Activated naive CD8-positive, alpha-beta T cell treated with anti-CD3 and anti-CD28 coated beads, Interleukin-2, amount 10 ng/mL, durations not matched to agents 7 days and 5 days (primary cell): ENCODE results near the gene ACTN3. TPM values are rescaled to one million over a fixed set of nuclear protein-coding genes. Genes with fewer than 3 reads are reported as not detected.
A peak's percentile ranks its signal among the peaks of the same experiment; 100 is the strongest.

Source experiments
- ATAC-seq: fragments of 150-1000 bp; cut with Tn5 transposase; one replicate; pipeline ENCODE4 v1.10.0; 2021; ENCODE audit warnings: low read depth, moderate library complexity
- POLR2A ChIA-PET: fragments of 350-600 bp; sonication (Branson Sonifier 250); formaldehyde crosslinking; loops from one replicate; lab custom pipeline; 2021; ENCODE audit warnings: antibody characterized with exemption; lab: Charles Lee
- DNase-seq: peaks from one replicate; pipeline ENCODE4 v3.0.0; 2021
- H3K27ac Mint-ChIP-seq: one replicate; pipeline ENCODE4 v1.8.0; 2022; ENCODE audit warnings: mild to moderate bottlenecking, mixed read lengths
- H3K27me3 Mint-ChIP-seq: one replicate; pipeline ENCODE4 v1.8.0; 2022; ENCODE audit warnings: mild to moderate bottlenecking, moderate library complexity, mixed read lengths
- H3K36me3 Mint-ChIP-seq: one replicate; pipeline ENCODE4 v1.8.0; 2021; ENCODE audit warnings: mild to moderate bottlenecking, mixed read lengths
- H3K4me1 Mint-ChIP-seq: one replicate; pipeline ENCODE4 v1.8.0; 2021; ENCODE audit warnings: mixed read lengths
- H3K4me3 Mint-ChIP-seq: one replicate; pipeline ENCODE4 v1.8.0; 2022; ENCODE audit warnings: mild to moderate bottlenecking, moderate library complexity, mixed read lengths
- H3K9me3 Mint-ChIP-seq: one replicate; pipeline ENCODE4 v1.8.0; 2021; ENCODE audit warnings: mixed read lengths
- total RNA-seq, 2 experiments: library from RNA; stranded (reverse); gene quantifications; one replicate each; pipeline ENCODE4 v1.2.3, GENCODE V29; 2021

The ACTN3 gene
- total RNA-seq: under 1 TPM in 1 of 2 experiments, not detected in 1; 0.11 TPM

DNA sequence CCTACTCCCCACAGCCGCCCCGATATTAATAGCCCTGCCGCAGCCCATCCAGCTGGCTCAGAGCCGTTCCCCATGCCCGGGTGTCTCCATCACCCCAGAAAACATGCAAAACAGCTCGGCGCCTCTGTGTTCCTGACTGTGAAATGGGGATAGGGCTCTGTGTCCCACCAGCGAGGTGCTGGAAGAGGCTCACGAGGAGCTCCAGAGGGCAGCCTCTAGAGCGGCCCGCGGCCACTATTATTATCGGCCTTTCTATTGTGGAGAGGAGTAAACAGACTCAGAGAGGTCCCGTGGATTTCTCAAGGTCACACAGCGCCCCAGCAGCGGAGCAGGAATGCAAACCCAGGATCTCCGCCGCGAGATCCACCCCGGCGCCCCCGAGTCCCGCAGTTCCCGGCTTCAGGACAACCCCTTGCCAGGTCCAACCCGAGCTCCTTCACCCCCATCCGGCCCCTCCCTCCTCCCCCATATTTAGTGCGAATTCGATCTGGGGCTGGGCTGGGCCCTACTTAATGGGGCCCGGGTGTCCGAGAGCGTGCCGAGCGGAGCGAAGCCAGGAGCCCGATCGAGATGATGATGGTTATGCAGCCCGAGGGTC lies at the start of gene ACTN3:
TSS of gene ACTN3 (plus strand) at position 536 of the 598 bp plus-strand sequence. CDS start at position 571, 35 bp downstream.
- no peak for DNase-seq
- ATAC-seq: no peak
- H3K27me3 Mint-ChIP-seq: peaks cover 7% of the 10 kb centered on the region
- peak within 1 kb of the TSS; percentile 83 for H3K4me3 Mint-ChIP-seq
- no peaks in the 10 kb centered on the region for H3K9me3 Mint-ChIP-seq
- H3K27ac Mint-ChIP-seq: peak within 1 kb of the TSS; percentile 62
- H3K36me3 Mint-ChIP-seq: peaks cover 16% of the 10 kb centered on the region
- POLR2A ChIA-PET: interaction anchor here (0.5 to 6.0 kb wide), 17 partner anchors 9 to 310 kb away, joined by 3 to 37 read pairs (median 5); partner anchors contain the start of genes CTSF, DPP3, PELI3 and RBM14
- H3K4me1 Mint-ChIP-seq: peaks cover 24% of the 10 kb centered on the region

DNA sequence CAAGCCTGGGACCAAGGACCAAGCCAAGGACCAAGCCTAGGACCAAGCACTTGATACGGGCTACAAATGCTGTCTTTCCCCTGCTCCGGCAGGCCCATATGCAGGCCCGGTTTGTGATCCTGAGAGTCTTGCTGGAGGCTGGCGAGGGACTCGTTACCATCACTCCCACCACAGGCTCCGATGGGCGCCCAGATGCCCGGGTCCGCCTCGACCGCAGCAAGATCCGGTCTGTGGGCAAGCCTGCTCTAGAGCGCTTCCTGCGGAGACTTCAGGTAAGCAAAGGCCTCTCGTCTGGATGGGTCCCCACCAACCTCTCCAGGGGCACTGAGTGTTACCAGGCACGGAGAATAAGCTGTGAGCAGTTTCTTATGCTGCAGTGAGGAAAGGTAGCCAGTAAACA lies 49.5 kb upstream of the ACTN3 start:
- no peak overlapping the region for H3K4me3 Mint-ChIP-seq
- no peaks in the 10 kb centered on the region for H3K9me3 Mint-ChIP-seq
- no peaks in the 10 kb centered on the region for H3K4me1 Mint-ChIP-seq
- no peak for DNase-seq
- H3K36me3 Mint-ChIP-seq: peaks cover 8% of the 10 kb centered on the region
- H3K27ac Mint-ChIP-seq: no peak overlapping the region
- POLR2A ChIA-PET: no interaction called here
- H3K27me3 Mint-ChIP-seq: no peaks in the 10 kb centered on the region
- no peak for ATAC-seq

DNA sequence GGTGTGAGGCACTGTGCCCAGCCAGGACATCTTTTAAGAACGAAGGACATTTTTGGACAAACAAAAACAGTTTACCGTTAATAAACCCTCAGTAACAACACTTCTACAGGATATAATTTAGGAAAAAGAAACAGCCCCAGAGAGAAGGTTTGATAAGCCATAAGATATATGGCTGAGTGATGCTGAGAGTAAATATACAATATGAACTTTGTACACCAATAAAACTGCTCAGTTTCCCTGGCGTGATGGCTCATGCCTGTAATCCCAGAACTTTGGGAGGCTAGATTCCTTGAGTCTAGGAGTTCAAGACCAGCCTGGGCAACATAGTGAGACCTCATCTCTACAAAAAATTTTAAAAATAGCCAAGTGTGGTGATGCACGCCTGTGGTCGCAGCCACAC lies 48.2 kb upstream of the ACTN3 start:
- ATAC-seq (no peak), DNase-seq (no peak)
- H3K27me3 Mint-ChIP-seq: no peaks in the 10 kb centered on the region
- POLR2A ChIA-PET: no interaction called here
- H3K9me3 Mint-ChIP-seq: no peaks in the 10 kb centered on the region
- no peak overlapping the region for H3K27ac Mint-ChIP-seq
- no peak overlapping the region for H3K4me3 Mint-ChIP-seq
- H3K36me3 Mint-ChIP-seq: peaks cover 8% of the 10 kb centered on the region
- no peaks in the 10 kb centered on the region for H3K4me1 Mint-ChIP-seq

DNA sequence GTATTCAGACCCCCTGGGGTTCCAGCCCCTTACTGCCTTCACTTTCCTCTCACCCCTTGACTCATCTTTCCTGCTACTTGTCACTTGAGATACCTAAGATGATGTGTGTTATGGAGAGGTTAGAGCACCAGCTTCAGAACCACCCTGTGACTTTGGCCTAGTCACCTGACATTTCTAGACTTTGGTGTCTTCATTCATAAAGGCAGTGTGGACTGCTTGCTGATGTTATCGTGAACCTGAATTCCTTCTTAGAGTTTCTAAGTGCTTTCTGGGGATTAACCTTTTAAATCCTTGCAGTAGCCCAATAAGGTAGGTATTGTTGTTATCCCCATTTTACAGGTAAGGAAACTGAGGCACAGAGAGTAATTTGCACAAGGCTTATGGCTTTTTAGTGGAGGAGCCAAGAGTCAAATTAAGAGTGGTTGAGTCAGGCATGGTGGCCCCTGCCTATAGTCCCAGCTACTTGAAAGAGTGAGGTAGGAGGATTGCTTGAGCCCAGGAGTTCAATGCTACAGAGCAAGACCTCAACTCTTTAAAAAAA lies 41.4 kb upstream of the ACTN3 start:
- Mint-ChIP-seq H3K9me3 (no peaks in the 10 kb centered on the region), H3K27me3 (no peaks in the 10 kb centered on the region), H3K4me1 (peaks cover 5% of the 10 kb centered on the region), H3K36me3 (peaks cover 8% of the 10 kb centered on the region), H3K27ac (no peak overlapping the region), H3K4me3 (no peak overlapping the region)
- DNase-seq (no peak), ATAC-seq (no peak)
- POLR2A ChIA-PET: no interaction called here

DNA sequence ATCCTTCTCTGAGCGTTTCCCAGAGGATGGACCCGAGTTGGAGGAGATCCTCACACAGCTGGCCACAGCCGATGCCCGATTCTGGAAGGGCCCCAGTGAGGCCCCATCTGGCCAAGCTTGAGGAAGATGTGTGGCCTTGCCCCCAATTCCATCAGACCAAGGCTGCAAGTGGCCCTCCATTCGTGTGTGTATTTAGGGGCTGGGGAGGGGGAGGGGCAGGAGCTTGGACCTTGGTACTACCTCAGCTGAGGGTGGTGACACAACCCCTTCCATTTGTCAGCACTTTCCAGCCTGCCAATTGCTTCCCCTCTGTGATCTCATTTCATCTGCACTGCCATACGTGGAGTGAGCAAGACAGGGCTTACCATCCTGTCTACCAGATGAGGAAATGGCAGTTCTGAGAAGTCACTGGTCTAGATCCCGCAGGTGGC lies 37.6 kb upstream of the ACTN3 start:
- Mint-ChIP-seq H3K36me3 (peaks cover 6% of the 10 kb centered on the region), H3K4me3 (no peak overlapping the region), H3K27me3 (no peaks in the 10 kb centered on the region), H3K4me1 (peaks cover 14% of the 10 kb centered on the region), H3K9me3 (no peaks in the 10 kb centered on the region), H3K27ac (no peak overlapping the region)
- POLR2A ChIA-PET: no interaction called here
- DNase-seq (no peak), ATAC-seq (no peak)

DNA sequence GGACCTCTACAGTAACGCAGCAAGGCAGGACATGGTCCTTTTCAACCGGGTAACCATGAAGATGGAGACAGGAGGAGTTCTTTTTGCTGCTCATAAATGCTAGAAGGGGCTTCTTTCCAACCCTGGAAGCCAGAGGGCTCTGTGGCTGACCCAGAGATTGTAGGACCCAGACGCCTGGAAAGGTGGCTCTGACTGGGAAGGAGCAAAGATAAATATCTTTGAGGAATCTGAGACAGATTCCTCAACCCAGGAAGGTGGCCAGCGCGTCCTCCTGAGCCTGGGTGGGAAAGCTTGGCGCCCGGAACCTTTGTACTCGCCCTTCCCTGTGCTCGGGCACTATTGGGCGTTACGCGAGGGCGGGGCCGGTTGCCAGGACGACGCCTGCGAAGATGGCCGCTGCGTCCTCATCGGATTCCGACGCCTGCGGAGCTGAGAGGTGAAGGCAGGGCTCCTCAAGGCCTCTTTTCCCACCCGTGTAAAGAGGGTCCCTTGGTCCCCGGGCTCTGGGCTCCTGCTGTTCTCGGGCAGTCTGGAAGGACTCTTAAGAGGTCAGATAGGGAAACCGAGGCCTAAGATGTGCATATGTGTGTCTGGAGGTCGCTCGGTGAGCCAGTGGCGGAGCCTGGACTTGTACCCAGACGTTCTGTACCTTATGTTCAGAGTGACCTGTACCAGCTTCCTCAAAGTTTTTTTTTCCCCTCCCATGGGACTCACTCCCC lies 36.3 kb upstream of the ACTN3 start, which contains the start of gene BBS1:
TSS of gene BBS1 (plus strand) at position 365 of the 719 bp plus-strand sequence. CDS start at position 390, 25 bp downstream.
- H3K36me3 Mint-ChIP-seq: peaks cover 6% of the 10 kb centered on the region
- DNase-seq (peak; percentile 86), ATAC-seq (peak; percentile 93)
- POLR2A ChIA-PET: interaction anchor here (0.7 to 1.7 kb wide), 3 partner anchors 19 to 167 kb away, joined by 3 to 6 read pairs (median 4); partner anchors contain the start of genes RBM14 and RBM4B
- H3K4me3 Mint-ChIP-seq: peak within 1 kb of the TSS; percentile 90
- peak within 1 kb of the TSS; percentile 42 for H3K27ac Mint-ChIP-seq
- H3K4me1 Mint-ChIP-seq: peaks cover 14% of the 10 kb centered on the region
- H3K9me3 Mint-ChIP-seq: no peaks in the 10 kb centered on the region
- no peaks in the 10 kb centered on the region for H3K27me3 Mint-ChIP-seq

DNA sequence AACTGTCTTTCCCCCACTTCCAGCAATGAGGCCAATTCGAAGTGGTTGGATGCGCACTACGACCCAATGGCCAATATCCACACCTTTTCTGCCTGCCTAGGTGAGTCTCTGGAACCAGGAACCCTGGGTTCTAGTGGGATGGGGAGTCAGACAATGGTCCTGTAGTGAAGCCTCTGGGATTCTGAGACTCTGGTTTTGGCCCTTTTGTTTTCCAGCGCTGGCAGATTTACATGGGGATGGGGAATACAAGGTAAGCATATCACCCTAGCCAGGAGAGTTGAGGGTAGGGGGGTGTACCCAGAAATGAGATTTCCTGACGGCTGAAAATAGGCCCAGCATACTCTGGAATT lies 35.7 kb upstream of the ACTN3 start:
- H3K4me1 Mint-ChIP-seq: peaks cover 14% of the 10 kb centered on the region
- H3K27me3 Mint-ChIP-seq: no peaks in the 10 kb centered on the region
- POLR2A ChIA-PET: interaction anchor here (1.7 kb wide), 1 partner anchor 167 kb away, joined by 6 read pairs; the partner anchor contains the start of gene RBM4B
- no peaks in the 10 kb centered on the region for H3K9me3 Mint-ChIP-seq
- H3K4me3 Mint-ChIP-seq: peak overlapping the region; percentile 90
- ATAC-seq: no peak
- peaks cover 6% of the 10 kb centered on the region for H3K36me3 Mint-ChIP-seq
- no peak for DNase-seq
- H3K27ac Mint-ChIP-seq: no peak overlapping the region

DNA sequence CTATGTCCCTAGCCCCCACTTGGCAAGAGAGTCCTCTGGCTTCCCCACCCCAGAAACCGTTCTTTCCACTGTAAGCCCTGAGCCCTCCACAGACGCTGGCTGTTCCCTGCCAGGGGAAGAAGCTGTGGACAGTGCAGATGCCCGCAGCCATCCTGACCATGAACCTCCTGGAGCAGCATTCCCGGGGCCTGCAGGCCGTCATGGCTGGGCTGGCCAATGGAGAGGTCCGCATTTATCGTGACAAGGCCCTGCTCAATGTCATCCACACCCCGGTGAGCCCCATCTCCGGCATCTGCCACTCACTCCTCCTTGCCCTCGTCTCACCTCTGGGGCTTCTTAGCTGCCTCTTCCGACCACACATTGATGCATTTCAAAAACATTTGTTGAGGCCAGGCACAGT lies 23.1 kb upstream of the ACTN3 start:
- Mint-ChIP-seq H3K4me1 (no peaks in the 10 kb centered on the region), H3K27me3 (no peaks in the 10 kb centered on the region), H3K27ac (no peak overlapping the region), H3K9me3 (no peaks in the 10 kb centered on the region), H3K4me3 (no peak overlapping the region), H3K36me3 (peaks cover 16% of the 10 kb centered on the region)
- DNase-seq (no peak), ATAC-seq (no peak)
- POLR2A ChIA-PET: no interaction called here

DNA sequence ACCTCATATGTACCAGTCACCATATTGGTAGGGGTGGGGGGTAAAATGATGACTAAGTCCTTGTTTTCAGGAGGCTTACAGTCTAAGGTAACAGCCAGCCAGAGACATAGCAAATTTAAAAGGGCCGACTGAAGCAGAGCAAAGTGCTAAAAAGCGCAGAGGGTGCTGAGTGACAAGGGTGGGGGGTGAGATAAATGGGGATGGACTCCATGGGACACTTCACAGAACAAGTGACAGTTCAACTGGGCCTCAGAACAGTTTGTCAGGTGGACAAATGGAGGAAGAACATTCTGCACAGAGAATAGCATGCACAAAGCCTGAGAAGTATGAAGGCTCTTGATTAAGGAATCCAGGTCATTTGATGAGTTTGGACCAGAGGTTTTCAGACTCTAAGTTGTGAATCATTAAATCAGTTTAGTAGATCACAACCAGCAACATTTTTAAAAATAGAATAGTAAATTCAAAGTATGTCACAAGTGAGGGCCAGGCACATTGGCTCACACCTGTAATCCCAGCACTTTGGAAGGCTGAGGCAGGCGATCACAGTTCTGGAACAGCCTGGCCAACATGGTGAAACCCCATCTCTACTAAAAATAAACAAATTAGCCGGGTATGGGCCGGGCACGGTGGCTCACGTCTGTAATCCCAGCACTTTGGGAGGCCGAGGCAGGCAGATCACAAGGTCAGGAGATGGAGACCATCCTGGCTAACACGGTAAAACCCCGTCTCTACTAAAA lies 22.2 kb upstream of the ACTN3 start:
- ATAC-seq (no peak), DNase-seq (no peak)
- Mint-ChIP-seq H3K36me3 (peaks cover 15% of the 10 kb centered on the region), H3K9me3 (no peaks in the 10 kb centered on the region), H3K4me3 (no peak overlapping the region), H3K27me3 (no peaks in the 10 kb centered on the region), H3K4me1 (no peaks in the 10 kb centered on the region), H3K27ac (no peak overlapping the region)
- POLR2A ChIA-PET: no interaction called here

DNA sequence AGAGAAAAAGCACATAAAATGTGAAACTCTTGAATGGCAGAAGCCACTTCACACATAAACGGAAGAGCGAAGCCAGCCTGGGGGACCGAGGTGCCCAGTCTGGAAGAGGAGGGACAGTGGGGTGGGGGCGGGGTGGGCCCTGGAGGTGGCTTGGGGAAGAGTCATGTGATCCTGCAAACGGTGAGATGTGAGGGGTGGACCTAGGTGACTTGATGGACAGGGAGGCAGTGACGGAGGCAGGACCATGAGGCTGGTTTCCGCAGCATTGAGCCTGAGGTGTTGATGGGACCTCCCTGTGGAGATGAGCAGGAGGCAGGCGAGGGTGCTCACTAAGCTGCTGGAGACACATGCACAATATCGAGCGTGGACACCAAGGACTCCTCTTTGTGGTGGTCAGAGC lies 17.6 kb upstream of the ACTN3 start:
- Mint-ChIP-seq H3K9me3 (no peaks in the 10 kb centered on the region), H3K27ac (no peak overlapping the region), H3K4me1 (no peaks in the 10 kb centered on the region), H3K36me3 (no peaks in the 10 kb centered on the region), H3K27me3 (no peaks in the 10 kb centered on the region), H3K4me3 (no peak overlapping the region)
- POLR2A ChIA-PET: no interaction called here
- no peak for ATAC-seq
- DNase-seq: no peak

DNA sequence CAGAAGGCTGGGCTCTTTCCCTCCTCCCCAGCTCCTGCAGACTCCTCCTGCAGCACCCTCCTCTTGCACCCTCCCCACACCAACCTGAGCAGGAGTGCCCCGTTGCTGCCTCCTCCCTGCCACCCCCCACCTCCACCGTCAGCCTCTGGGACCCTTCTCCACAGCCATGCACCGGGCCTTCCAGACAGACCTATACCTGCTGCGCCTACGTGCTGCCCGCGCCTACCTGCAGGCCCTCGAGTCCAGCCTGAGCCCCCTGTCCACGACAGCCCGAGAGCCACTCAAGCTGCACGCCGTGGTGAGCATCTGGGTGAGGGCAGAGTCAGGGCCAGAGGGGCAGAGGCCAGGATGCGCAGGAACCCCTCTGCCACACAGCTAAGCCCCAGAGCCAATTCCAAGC lies 17.0 kb upstream of the ACTN3 start:
- Mint-ChIP-seq H3K9me3 (no peaks in the 10 kb centered on the region), H3K4me1 (no peaks in the 10 kb centered on the region), H3K4me3 (no peak overlapping the region), H3K36me3 (no peaks in the 10 kb centered on the region), H3K27me3 (no peaks in the 10 kb centered on the region), H3K27ac (no peak overlapping the region)
- DNase-seq: no peak
- POLR2A ChIA-PET: no interaction called here
- no peak for ATAC-seq

DNA sequence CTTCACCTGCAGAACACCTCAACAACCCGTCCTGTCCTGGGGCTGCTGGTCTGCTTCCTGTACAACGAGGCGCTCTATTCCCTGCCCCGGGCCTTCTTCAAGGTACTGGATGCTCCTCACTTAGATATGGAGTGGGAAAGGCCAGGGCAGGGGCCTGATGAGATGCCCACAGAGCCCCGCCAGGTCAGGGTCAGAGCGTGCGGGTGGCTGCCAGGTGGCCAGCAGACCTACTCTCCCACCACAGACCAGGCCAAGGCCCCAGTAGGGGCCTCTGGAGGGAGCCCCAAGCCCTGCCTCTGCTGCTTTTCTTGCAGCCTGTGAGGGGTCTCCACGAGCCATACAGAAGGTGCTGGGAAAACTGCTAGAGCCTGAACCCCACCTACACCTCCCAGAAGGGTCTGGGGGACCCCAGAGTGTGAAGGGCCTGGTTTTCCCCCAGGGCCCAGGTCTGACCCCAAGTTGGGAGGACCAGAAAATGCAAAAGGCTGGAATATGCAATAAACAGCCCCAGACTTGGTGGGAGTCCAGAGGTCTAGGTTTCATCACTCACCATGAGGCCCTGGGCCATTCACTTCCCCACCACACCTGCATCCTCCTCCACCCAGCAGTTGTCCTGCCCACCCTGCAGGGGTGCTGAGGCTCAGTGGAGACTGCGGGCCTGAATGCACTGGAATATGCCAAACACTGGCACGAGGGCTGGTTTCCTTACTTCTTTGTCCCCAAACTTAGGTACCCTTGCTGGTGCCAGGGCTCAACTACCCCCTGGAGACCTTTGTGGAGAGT lies 15.6 kb upstream of the ACTN3 start:
- H3K9me3 Mint-ChIP-seq: no peaks in the 10 kb centered on the region
- H3K4me3 Mint-ChIP-seq: no peak overlapping the region
- DNase-seq (no peak), ATAC-seq (no peak)
- H3K27ac Mint-ChIP-seq: no peak overlapping the region
- H3K36me3 Mint-ChIP-seq: peaks cover 7% of the 10 kb centered on the region
- POLR2A ChIA-PET: no interaction called here
- no peaks in the 10 kb centered on the region for H3K27me3 Mint-ChIP-seq
- no peaks in the 10 kb centered on the region for H3K4me1 Mint-ChIP-seq
